CD14-positive monocyte (primary cell): Measurements from ENCODE around the gene NKX1-1. TPM values are rescaled to one million over a fixed set of nuclear protein-coding genes. Genes with fewer than 3 reads are reported as not detected.

Source experiments
- DNase-seq, 3 donors: peaks; one replicate each; pipeline ENCODE4 v3.0.0-alpha.2; 2011 to 2022
- H2AFZ ChIP-seq: 2 replicates; pipeline ENCODE4 v1.6.0; 2012; ENCODE audit warnings: mild to moderate bottlenecking, low read depth, low read length, inconsistent platforms; ENCODE audit not compliant: insufficient read depth, poor library complexity, severe bottlenecking
- H3K27ac ChIP-seq, 2 donors: 1 replicate in 1 of 2; 2 replicates in 1 of 2; pipeline ENCODE4 v1.5.1; 2012 to 2013; ENCODE audit warnings: low read length in 2 of 2, control low read depth in 1 of 2, inconsistent platforms in 1 of 2, low read depth in 1 of 2, mild to moderate bottlenecking in 1 of 2
- H3K27me3 ChIP-seq, 2 donors: one replicate each; pipeline versions ENCODE4 v1.6.0 to v1.6.1; 2011 to 2013; ENCODE audit warnings: low read length in 2 of 2; ENCODE audit not compliant: control insufficient read depth in 2 of 2, insufficient read depth in 2 of 2
- H3K36me3 ChIP-seq, 2 donors: replicated peaks in 1 of 2; 1 replicate in 1 of 2; 2 replicates in 1 of 2; pipeline versions ENCODE4 v1.5.1 to v1.6.1; 2012 to 2013; ENCODE audit warnings: low read length in 2 of 2, control low read depth in 1 of 2, inconsistent platforms in 1 of 2, mild to moderate bottlenecking in 1 of 2; ENCODE audit not compliant: insufficient read depth in 2 of 2, control insufficient read depth in 1 of 2
- H3K4me1 ChIP-seq, 2 donors: 1 replicate in 1 of 2; 2 replicates in 1 of 2; pipeline versions ENCODE4 v1.5.1 to v1.6.1; 2012 to 2013; ENCODE audit warnings: low read length in 2 of 2, control low read depth in 1 of 2, inconsistent platforms in 1 of 2, mild to moderate bottlenecking in 1 of 2, moderate library complexity in 1 of 2; ENCODE audit not compliant: insufficient read depth in 2 of 2, control insufficient read depth in 1 of 2
- H3K4me2 ChIP-seq: replicated peaks from 2 replicates; pipeline ENCODE3; 2012; ENCODE audit warnings: low read length, moderate library complexity, mild to moderate bottlenecking; ENCODE audit not compliant: poor library complexity, severe bottlenecking; ENCODE audit errors: extremely low read depth
- H3K4me3 ChIP-seq, 3 experiments: fragments of 200-600 bp in 1 of 3; sonication (generic) in 1 of 3; replicated peaks in 1 of 3; 1 replicate in 2 of 3; 2 replicates in 1 of 3; pipeline ENCODE4 v1.5.1; 2011 to 2013; ENCODE audit warnings: low read length in 3 of 3, mild to moderate bottlenecking in 3 of 3, control low read depth in 2 of 3, low read depth in 2 of 3, inconsistent platforms in 1 of 3, moderate library complexity in 1 of 3
- H3K79me2 ChIP-seq: 2 replicates; pipeline ENCODE4 v1.6.0; 2012; ENCODE audit warnings: mild to moderate bottlenecking, control low read depth, inconsistent platforms, low read length, moderate library complexity; ENCODE audit not compliant: insufficient read depth
- H3K9ac ChIP-seq: 2 replicates; pipeline ENCODE4 v1.6.0; 2017; ENCODE audit warnings: low read length, mild to moderate bottlenecking; ENCODE audit not compliant: insufficient read depth, poor library complexity, severe bottlenecking
- H3K9me3 ChIP-seq, 2 donors: replicated peaks in 1 of 2; 1 replicate in 1 of 2; 2 replicates in 1 of 2; pipeline versions ENCODE4 v1.5.1 to v1.6.1; 2012 to 2013; ENCODE audit warnings: low read length in 2 of 2, control low read depth in 1 of 2; ENCODE audit not compliant: control insufficient read depth in 1 of 2, insufficient read depth in 1 of 2
- H4K20me1 ChIP-seq: 2 replicates; pipeline ENCODE4 v1.6.0; 2012; ENCODE audit warnings: mild to moderate bottlenecking, low read length, control low read depth, moderate library complexity; ENCODE audit not compliant: insufficient read depth
- H3K27ac Mint-ChIP-seq, 7 donors: one replicate each; pipeline ENCODE4 v1.8.0; 2020; ENCODE audit warnings: mild to moderate bottlenecking in 7 of 7, mixed read lengths in 7 of 7, moderate library complexity in 6 of 7, inconsistent platforms in 2 of 7
- H3K27me3 Mint-ChIP-seq, 3 donors: one replicate each; pipeline ENCODE4 v1.8.0; 2021 to 2022; ENCODE audit warnings: low read depth in 3 of 3, mild to moderate bottlenecking in 3 of 3, mixed read lengths in 3 of 3, moderate library complexity in 3 of 3, inconsistent platforms in 1 of 3
- H3K36me3 Mint-ChIP-seq, 2 donors: one replicate each; pipeline ENCODE4 v1.8.0; 2020; ENCODE audit warnings: mixed read lengths in 2 of 2, inconsistent platforms in 1 of 2, mild to moderate bottlenecking in 1 of 2
- H3K4me1 Mint-ChIP-seq: one replicate; pipeline ENCODE4 v1.8.0; 2020; ENCODE audit warnings: mild to moderate bottlenecking, mixed read lengths
- H3K4me3 Mint-ChIP-seq, 2 donors: one replicate each; pipeline ENCODE4 v1.8.0; 2020; ENCODE audit warnings: mild to moderate bottlenecking in 2 of 2, mixed read lengths in 2 of 2, moderate library complexity in 1 of 2
- H3K9me3 Mint-ChIP-seq, 7 donors: one replicate each; pipeline ENCODE4 v1.8.0; 2020 to 2022; ENCODE audit warnings: mixed read lengths in 7 of 7, mild to moderate bottlenecking in 6 of 7, moderate library complexity in 6 of 7, inconsistent platforms in 2 of 7
- WGBS: methylation state at CpG from one replicate; pipeline ENCODE4 v1.1.5; 2013; ENCODE audit warnings: missing lambda C conversion rate; ENCODE audit not compliant: insufficient coverage; 5-methylcytosine and 5-hydroxymethylcytosine counted together
- intact Hi-C, 2 donors: fragments of 100-400 bp; cut with micrococcal nuclease; formaldehyde crosslinking; loops; one replicate each; pipeline versions ENCODE4 v1.15.0 to v1.15.1; 2023
- polyA plus RNA-seq, 3 donors: library from polyadenylated mRNA; depleted of rRNA in 1 of 3; unstranded in 2 of 3; stranded (reverse) in 1 of 3; fragments of 300-500 nt in 2 of 3; fragments of >200 nt in 1 of 3; fragmentation: Illumina TruSeq in 2 of 3; gene quantifications; 1 replicate in 2 of 3; 2 replicates in 1 of 3; pipeline ENCODE4 v1.2.3, GENCODE V29; 2012 to 2021
- TF ChIP-seq, protein P1 (sequence below): fragments of 200-600 bp; IDR thresholded peaks from one replicate; pipeline ENCODE4 v1.8.0; 2022; ENCODE audit warnings: antibody characterized with exemption, mild to moderate bottlenecking

NKX1-1 gene
- polyA plus RNA-seq, 3 donors = not detected

- H3K27me3 ChIP-seq = peaks cover 24 to 54% of the 10 kb centered on the region in 2 donors
- H2AFZ ChIP-seq = no peak overlapping the region
- no peaks in the 10 kb centered on the region for H3K36me3 ChIP-seq
- no peak overlapping the region for H3K9ac ChIP-seq
- no peaks in the 10 kb centered on the region for H4K20me1 ChIP-seq
- TF ChIP-seq, protein P1, sequence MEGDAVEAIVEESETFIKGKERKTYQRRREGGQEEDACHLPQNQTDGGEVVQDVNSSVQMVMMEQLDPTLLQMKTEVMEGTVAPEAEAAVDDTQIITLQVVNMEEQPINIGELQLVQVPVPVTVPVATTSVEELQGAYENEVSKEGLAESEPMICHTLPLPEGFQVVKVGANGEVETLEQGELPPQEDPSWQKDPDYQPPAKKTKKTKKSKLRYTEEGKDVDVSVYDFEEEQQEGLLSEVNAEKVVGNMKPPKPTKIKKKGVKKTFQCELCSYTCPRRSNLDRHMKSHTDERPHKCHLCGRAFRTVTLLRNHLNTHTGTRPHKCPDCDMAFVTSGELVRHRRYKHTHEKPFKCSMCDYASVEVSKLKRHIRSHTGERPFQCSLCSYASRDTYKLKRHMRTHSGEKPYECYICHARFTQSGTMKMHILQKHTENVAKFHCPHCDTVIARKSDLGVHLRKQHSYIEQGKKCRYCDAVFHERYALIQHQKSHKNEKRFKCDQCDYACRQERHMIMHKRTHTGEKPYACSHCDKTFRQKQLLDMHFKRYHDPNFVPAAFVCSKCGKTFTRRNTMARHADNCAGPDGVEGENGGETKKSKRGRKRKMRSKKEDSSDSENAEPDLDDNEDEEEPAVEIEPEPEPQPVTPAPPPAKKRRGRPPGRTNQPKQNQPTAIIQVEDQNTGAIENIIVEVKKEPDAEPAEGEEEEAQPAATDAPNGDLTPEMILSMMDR = no peak
- H3K4me2 ChIP-seq = no peak overlapping the region
- peaks cover 53 to 72% (median 56%) of the 10 kb centered on the region in 3 donors for H3K27me3 Mint-ChIP-seq
- no peaks in the 10 kb centered on the region for H3K79me2 ChIP-seq
- H3K9me3 ChIP-seq = peaks cover 34 to 41% of the 10 kb centered on the region in 2 donors
- H3K4me3 Mint-ChIP-seq = peak overlapping the region in 1 of 2 donors; percentile 84
- DNase-seq = no peak
- H3K4me1 ChIP-seq = no peaks in the 10 kb centered on the region
- H3K4me3 ChIP-seq = no peak overlapping the region
- no peaks in the 10 kb centered on the region for H3K4me1 Mint-ChIP-seq
- 10% methylated on average over 17 of the region's 24 CpGs for WGBS
- intact Hi-C loops = no loop called here
- H3K36me3 Mint-ChIP-seq = peaks cover 1 to 6% of the 10 kb centered on the region in 2 donors
- H3K27ac ChIP-seq = no peak overlapping the region
- H3K27ac Mint-ChIP-seq = no peak overlapping the region
- peaks cover 15 to 42% (median 30%) of the 10 kb centered on the region in 7 donors for H3K9me3 Mint-ChIP-seq
Measured at GRCh38 chr4:1402021-1402515, 4.2 kb downstream of the NKX1-1 start.

DNA sequence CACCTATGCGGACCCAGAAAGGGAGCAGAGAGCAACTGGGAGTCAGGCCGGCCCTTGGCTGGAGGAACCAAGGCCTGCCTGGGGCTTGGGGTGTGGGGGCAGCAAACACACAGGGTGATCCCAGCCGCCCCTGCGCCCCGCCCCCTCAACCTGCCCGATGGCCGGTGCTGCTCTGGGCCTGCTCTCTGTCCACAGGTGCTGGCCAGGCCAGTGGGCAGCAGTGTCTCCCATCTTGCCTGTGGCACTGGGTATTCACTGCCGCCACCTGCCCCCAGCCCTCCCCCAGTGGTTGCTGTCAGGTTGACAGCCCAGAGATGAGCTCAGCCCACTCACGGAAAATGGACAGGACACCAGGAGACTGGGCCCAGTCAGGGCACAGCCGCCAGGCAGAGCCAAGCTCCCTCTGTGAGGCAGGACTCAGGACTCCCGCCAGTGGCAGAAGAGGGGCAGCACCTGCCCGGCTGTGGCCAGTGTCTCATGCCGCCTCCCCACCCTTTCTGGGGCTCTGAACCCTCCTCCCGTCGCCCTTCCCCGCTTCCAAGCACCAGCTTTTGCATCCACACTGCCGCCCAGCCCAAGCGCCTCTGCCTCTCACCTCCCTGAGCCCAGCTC, 4.7 kb downstream of the NKX1-1 start:
- Histone ChIP-seq H3K27me3 (peaks cover 21 to 49% of the 10 kb centered on the region in 2 donors), H3K9me3 (peaks cover 39 to 47% of the 10 kb centered on the region in 2 donors), H3K4me3 (no peak overlapping the region), H3K79me2 (no peaks in the 10 kb centered on the region), H3K27ac (no peak overlapping the region), H3K4me2 (no peak overlapping the region), H3K9ac (no peak overlapping the region), H3K36me3 (no peaks in the 10 kb centered on the region), H2AFZ (no peak overlapping the region), H4K20me1 (no peaks in the 10 kb centered on the region), H3K4me1 (no peaks in the 10 kb centered on the region)
- intact Hi-C loops = no loop called here
- no peak overlapping the region for H3K27ac Mint-ChIP-seq
- no peaks in the 10 kb centered on the region for H3K4me1 Mint-ChIP-seq
- peaks cover 20 to 45% (median 35%) of the 10 kb centered on the region in 7 donors for H3K9me3 Mint-ChIP-seq
- peak overlapping the region in 1 of 2 donors; percentile 84 for H3K4me3 Mint-ChIP-seq
- peaks cover 52 to 67% (median 53%) of the 10 kb centered on the region in 3 donors for H3K27me3 Mint-ChIP-seq
- DNase-seq = no peak
- H3K36me3 Mint-ChIP-seq = peaks cover 1 to 6% of the 10 kb centered on the region in 2 donors
- TF ChIP-seq, protein P1 = no peak
- WGBS = 42% methylated on average over 13 of the region's 18 CpGs
